ENCODE measurements around the gene ANKRD12. TPM values are rescaled to one million over a fixed set of nuclear protein-coding genes. Genes with fewer than 3 reads are reported as not detected.

The ANKRD12 gene
- total RNA-seq, 6 donors from 2014 or later: 32.8 to 80.7 (median 65.6) TPM

- no peak overlapping the region for H3K27ac ChIP-seq
- WGBS, 2 donors: 63 to 73% methylated on average over 3 of the region's 3 CpGs
- no peaks in the 10 kb centered on the region for H3K4me1 ChIP-seq
- ATAC-seq (ENCODE audit: low FRiP score in 2 of 2) (no peak), DNase-seq (no peak)
- H3K4me3 ChIP-seq: no peak overlapping the region
- peaks cover 4 to 55% (median 6%) of the 10 kb centered on the region in 4 donors for H3K36me3 ChIP-seq
- H3K9me3 ChIP-seq: no peaks in the 10 kb centered on the region
- TF ChIP-seq CTCF (IDR thresholded peaks at IDR 0.05): no peak
- no peak for TF ChIP-seq POLR2AphosphoS5 (IDR thresholded peaks at IDR 0.05)
- no peak for TF ChIP-seq POLR2A (IDR thresholded peaks at IDR 0.05)
- TF ChIP-seq EP300 (IDR thresholded peaks at IDR 0.05): no peak
- H3K27me3 ChIP-seq: no peaks in the 10 kb centered on the region
Measured at GRCh38 chr18:9221040-9221439, 84.5 kb downstream of the ANKRD12 start.

DNA sequence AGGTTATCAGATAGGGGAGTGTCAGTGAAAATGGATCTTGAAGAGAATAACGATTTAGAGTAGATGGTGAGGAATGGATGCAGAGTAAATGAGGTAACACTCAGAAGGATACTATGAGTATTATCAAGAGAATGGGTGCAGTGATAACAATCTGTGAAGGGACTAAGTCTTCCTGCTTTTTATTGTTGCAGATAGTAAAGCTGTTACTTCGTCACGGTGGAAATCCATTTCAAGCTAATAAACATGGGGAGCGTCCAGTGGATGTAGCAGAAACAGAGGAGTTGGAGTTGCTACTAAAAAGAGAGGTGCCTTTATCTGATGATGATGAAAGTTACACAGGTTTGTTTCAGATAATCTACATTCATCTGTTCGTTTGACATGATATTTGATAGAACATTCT lies 85.1 kb downstream of the ANKRD12 start:
- Histone ChIP-seq H3K27me3 (no peaks in the 10 kb centered on the region), H3K36me3 (peaks cover 5 to 58% (median 8%) of the 10 kb centered on the region in 4 donors), H3K27ac (no peak overlapping the region), H3K9me3 (no peaks in the 10 kb centered on the region), H3K4me3 (no peak overlapping the region), H3K4me1 (no peaks in the 10 kb centered on the region)
- no peak for ATAC-seq (ENCODE audit: low FRiP score in 2 of 2)
- TF ChIP-seq POLR2AphosphoS5 (IDR thresholded peaks at IDR 0.05): no peak
- TF ChIP-seq CTCF (IDR thresholded peaks at IDR 0.05): no peak
- no peak for TF ChIP-seq POLR2A (IDR thresholded peaks at IDR 0.05)
- no peak for TF ChIP-seq EP300 (IDR thresholded peaks at IDR 0.05)
- no peak for DNase-seq
- WGBS, 2 donors: 72 to 80% methylated on average over 5 of the region's 5 CpGs

DNA sequence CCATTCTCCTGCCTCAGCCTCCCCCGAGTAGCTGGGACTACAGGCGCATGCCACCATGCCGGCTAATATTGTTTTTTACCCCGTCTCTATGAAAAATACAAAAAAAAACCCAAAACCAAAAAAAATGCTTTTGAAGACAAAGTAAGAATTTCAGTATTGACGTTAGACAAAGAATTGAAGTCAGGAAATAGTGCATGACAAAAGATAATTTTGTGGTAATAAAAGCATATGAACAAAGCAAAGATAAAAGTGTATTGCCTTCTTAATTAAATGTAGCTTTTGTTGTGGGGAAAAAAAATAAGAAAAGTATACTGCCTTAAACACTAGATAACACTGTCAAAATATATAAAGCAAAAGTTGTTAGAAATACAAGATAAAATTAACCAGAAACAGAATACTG lies 86.8 kb downstream of the ANKRD12 start:
- Histone ChIP-seq H3K36me3 (peaks cover 5 to 46% (median 9%) of the 10 kb centered on the region in 4 donors), H3K27me3 (no peaks in the 10 kb centered on the region), H3K4me3 (no peak overlapping the region), H3K27ac (no peak overlapping the region), H3K9me3 (no peaks in the 10 kb centered on the region), H3K4me1 (no peaks in the 10 kb centered on the region)
- WGBS, 2 donors: 96% methylated on average over 5 of the region's 5 CpGs
- DNase-seq (no peak), ATAC-seq (ENCODE audit: low FRiP score in 2 of 2) (no peak)
- no peak for TF ChIP-seq CTCF (IDR thresholded peaks at IDR 0.05)
- no peak for TF ChIP-seq EP300 (IDR thresholded peaks at IDR 0.05)
- TF ChIP-seq POLR2AphosphoS5 (IDR thresholded peaks at IDR 0.05): no peak
- no peak for TF ChIP-seq POLR2A (IDR thresholded peaks at IDR 0.05)

- peaks cover 5 to 54% (median 8%) of the 10 kb centered on the region in 4 donors for H3K36me3 ChIP-seq
- H3K27ac ChIP-seq: no peak overlapping the region
- DNase-seq (no peak), ATAC-seq (ENCODE audit: low FRiP score in 2 of 2) (no peak)
- H3K4me1 ChIP-seq: no peaks in the 10 kb centered on the region
- no peaks in the 10 kb centered on the region for H3K9me3 ChIP-seq
- no peak for TF ChIP-seq POLR2A (IDR thresholded peaks at IDR 0.05)
- no peak for TF ChIP-seq EP300 (IDR thresholded peaks at IDR 0.05)
- no peak for TF ChIP-seq CTCF (IDR thresholded peaks at IDR 0.05)
- no peak for TF ChIP-seq POLR2AphosphoS5 (IDR thresholded peaks at IDR 0.05)
- no peak overlapping the region for H3K4me3 ChIP-seq
- no peaks in the 10 kb centered on the region for H3K27me3 ChIP-seq
Measured at GRCh38 chr18:9226463-9226862, 89.9 kb downstream of the ANKRD12 start.

DNA sequence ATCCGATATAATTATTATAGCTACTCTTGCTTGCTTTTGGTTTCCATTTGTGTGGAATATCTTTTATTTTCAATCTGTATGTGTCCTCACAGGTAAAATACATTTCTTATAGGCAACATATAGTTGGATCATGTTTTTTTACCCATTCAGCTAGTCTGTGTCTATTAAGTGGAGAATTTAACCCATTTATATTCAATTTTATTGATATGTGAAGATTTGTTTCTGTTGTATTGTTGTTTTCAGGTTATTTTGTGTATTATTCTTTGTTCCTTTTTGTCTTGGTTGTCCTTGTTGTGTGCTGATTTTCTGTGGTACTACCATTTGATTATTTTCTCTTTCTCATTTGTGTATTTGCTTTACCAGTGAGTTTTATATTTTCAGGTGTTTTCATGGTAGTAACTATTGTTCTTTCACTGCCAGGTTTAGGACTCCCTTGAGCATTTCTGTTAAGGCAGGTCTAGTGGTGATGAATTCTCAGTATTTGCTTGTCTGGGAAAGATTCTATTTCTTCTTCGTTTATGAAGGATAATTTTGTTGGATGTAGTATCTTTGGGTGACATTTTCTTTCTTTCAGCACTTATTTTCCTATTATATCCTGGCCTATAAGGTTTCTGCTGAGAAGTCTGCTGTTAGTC lies 95.4 kb downstream of the ANKRD12 start:
- peaks cover 0 to 6% (median 0%) of the 10 kb centered on the region in 4 donors for H3K9me3 ChIP-seq
- DNase-seq (no peak), ATAC-seq (ENCODE audit: low FRiP score in 2 of 2) (no peak)
- H3K27me3 ChIP-seq: no peaks in the 10 kb centered on the region
- 94 to 100% methylated on average over 2 of the region's 2 CpGs for WGBS, 2 donors
- H3K4me3 ChIP-seq: no peak overlapping the region
- H3K4me1 ChIP-seq: no peaks in the 10 kb centered on the region
- TF ChIP-seq CTCF (IDR thresholded peaks at IDR 0.05) (no peak), EP300 (IDR thresholded peaks at IDR 0.05) (no peak), POLR2AphosphoS5 (IDR thresholded peaks at IDR 0.05) (no peak), POLR2A (IDR thresholded peaks at IDR 0.05) (no peak)
- H3K36me3 ChIP-seq: peaks cover 0 to 46% (median 7%) of the 10 kb centered on the region in 4 donors
- H3K27ac ChIP-seq: no peak overlapping the region

All from upper lobe of left lung (tissue), 6 donors.